Measurements from ENCODE around the gene RBSN.

DNA sequence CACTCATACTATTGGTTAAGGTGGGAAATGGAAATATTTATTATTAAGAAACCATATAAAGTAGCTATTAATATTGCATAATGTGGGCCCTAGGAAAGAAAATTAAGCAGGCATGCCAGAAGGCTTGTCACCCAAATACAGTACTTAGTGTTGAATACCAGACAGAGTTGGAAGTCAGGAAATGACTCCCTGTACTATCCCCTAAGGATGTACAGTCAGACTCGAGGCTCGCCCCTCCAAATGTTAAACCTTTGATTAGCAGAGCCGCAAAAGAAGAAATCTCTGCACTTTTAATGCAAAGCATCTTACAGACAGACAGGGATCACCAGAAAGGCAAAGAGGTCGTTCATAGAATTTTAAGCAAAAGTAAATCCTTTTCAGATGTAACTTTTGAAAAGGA lies 11.3 kb upstream of the RBSN start:
- TF ChIP-seq, protein P1, sequence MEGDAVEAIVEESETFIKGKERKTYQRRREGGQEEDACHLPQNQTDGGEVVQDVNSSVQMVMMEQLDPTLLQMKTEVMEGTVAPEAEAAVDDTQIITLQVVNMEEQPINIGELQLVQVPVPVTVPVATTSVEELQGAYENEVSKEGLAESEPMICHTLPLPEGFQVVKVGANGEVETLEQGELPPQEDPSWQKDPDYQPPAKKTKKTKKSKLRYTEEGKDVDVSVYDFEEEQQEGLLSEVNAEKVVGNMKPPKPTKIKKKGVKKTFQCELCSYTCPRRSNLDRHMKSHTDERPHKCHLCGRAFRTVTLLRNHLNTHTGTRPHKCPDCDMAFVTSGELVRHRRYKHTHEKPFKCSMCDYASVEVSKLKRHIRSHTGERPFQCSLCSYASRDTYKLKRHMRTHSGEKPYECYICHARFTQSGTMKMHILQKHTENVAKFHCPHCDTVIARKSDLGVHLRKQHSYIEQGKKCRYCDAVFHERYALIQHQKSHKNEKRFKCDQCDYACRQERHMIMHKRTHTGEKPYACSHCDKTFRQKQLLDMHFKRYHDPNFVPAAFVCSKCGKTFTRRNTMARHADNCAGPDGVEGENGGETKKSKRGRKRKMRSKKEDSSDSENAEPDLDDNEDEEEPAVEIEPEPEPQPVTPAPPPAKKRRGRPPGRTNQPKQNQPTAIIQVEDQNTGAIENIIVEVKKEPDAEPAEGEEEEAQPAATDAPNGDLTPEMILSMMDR (IDR thresholded peaks at IDR 0.05), result no peak
- no peak for TF ChIP-seq POLR2AphosphoS5 (IDR thresholded peaks at IDR 0.05)

Data from gastroesophageal sphincter (tissue), 3 donors.